Activated naive CD8-positive, alpha-beta T cell treated with anti-CD3 and anti-CD28 coated beads for 36 hours (primary cell): ENCODE measurements around the gene SORT1. TPM values are rescaled to one million over a fixed set of nuclear protein-coding genes. Genes with fewer than 3 reads are reported as not detected.
A peak's percentile ranks its signal among the peaks of the same experiment; 100 is the strongest.
"Not testable (repeated sequence)": the region's sequence is repeated elsewhere in the genome, so short reads cannot be mapped to it uniquely, and the experiment has no call there.

ENCODE experiments used
- DNase-seq: peaks from one replicate; pipeline ENCODE4 v3.0.0; 2021
- H3K27ac Mint-ChIP-seq: one replicate; pipeline ENCODE4 v1.8.0; 2022; ENCODE audit warnings: mild to moderate bottlenecking, moderate library complexity, mixed read lengths
- H3K27me3 Mint-ChIP-seq: one replicate; pipeline ENCODE4 v1.8.0; 2022; ENCODE audit warnings: mild to moderate bottlenecking, mixed read lengths
- H3K36me3 Mint-ChIP-seq: one replicate; pipeline ENCODE4 v1.8.0; 2021; ENCODE audit warnings: mild to moderate bottlenecking, mixed read lengths
- H3K4me1 Mint-ChIP-seq: one replicate; pipeline ENCODE4 v1.8.0; 2021; ENCODE audit warnings: mixed read lengths
- H3K4me3 Mint-ChIP-seq: one replicate; pipeline ENCODE4 v1.8.0; 2022; ENCODE audit warnings: mild to moderate bottlenecking, moderate library complexity, mixed read lengths
- H3K9me3 Mint-ChIP-seq: one replicate; pipeline ENCODE4 v1.8.0; 2022; ENCODE audit warnings: mixed read lengths
- total RNA-seq, 2 experiments: library from RNA; stranded (reverse); gene quantifications; one replicate each; pipeline ENCODE4 v1.2.3, GENCODE V29; 2021

The SORT1 gene
- total RNA-seq, 2 experiments from 2014 or later, result 5.6 to 6.6 TPM

DNA sequence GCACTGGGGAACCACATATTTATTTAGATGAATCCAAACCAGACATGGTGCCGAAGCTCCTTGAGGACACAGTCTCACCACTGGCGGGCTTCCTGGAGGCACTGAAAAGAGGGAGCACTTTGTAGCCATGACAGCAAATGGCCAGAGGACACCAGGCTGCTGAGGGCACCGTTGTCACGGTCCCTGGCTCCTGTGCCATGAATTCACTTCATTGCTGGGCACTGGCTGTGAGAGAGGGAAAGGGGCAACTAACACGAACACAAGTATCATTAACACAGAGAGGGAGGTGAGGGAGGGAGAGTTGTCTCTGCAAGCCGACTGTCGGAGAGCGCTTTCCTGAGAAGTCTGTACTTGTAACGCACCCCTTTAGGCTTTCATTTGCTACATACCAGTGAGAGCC lies 105.4 kb downstream of the SORT1 start:
- Mint-ChIP-seq H3K27me3 (peaks cover 13% of the 10 kb centered on the region), H3K27ac (no peak overlapping the region), H3K36me3 (no peaks in the 10 kb centered on the region), H3K4me3 (no peak overlapping the region), H3K4me1 (no peaks in the 10 kb centered on the region), H3K9me3 (no peaks in the 10 kb centered on the region)
- DNase-seq, result no peak

- Mint-ChIP-seq H3K36me3 (no peaks in the 10 kb centered on the region), H3K4me3 (no peak overlapping the region), H3K27ac (no peak overlapping the region), H3K9me3 (no peaks in the 10 kb centered on the region), H3K4me1 (no peaks in the 10 kb centered on the region), H3K27me3 (peaks cover 12% of the 10 kb centered on the region)
- no peak for DNase-seq
These were observed 106.7 kb downstream of the SORT1 start for GRCh38 chr1:109290998-109291397.

GRCh38 chr1:109290137-109290536 lies 107.6 kb downstream of the SORT1 start:
- Mint-ChIP-seq H3K4me1 (no peaks in the 10 kb centered on the region), H3K36me3 (no peaks in the 10 kb centered on the region), H3K27me3 (peaks cover 8% of the 10 kb centered on the region), H3K27ac (no peak overlapping the region), H3K4me3 (no peak overlapping the region), H3K9me3 (no peaks in the 10 kb centered on the region)
- no peak for DNase-seq

DNA sequence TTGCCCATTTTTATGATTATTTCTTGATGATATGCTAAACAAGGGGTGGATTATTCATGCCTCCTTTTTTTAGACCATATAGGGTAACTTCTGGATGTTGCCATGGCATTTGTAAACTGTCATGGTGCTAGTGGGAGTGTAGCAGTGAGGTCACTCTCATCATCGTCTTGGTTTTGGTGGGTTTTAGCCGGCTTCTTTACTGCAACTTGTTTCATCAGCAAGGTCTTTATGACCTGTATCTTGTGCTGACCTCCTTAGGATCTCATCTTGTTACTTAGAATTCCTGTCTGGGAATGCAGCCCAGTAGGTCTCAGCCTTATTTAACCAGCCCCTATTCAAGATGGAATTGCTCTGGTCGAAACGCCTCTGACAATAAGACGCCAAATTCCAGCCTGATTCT lies 111.0 kb downstream of the SORT1 start:
- not testable (repeated sequence) for H3K27ac Mint-ChIP-seq, H3K36me3 Mint-ChIP-seq, H3K27me3 Mint-ChIP-seq, DNase-seq, H3K9me3 Mint-ChIP-seq, H3K4me3 Mint-ChIP-seq
- peaks cover 13% of the 10 kb centered on the region for H3K4me1 Mint-ChIP-seq

DNA sequence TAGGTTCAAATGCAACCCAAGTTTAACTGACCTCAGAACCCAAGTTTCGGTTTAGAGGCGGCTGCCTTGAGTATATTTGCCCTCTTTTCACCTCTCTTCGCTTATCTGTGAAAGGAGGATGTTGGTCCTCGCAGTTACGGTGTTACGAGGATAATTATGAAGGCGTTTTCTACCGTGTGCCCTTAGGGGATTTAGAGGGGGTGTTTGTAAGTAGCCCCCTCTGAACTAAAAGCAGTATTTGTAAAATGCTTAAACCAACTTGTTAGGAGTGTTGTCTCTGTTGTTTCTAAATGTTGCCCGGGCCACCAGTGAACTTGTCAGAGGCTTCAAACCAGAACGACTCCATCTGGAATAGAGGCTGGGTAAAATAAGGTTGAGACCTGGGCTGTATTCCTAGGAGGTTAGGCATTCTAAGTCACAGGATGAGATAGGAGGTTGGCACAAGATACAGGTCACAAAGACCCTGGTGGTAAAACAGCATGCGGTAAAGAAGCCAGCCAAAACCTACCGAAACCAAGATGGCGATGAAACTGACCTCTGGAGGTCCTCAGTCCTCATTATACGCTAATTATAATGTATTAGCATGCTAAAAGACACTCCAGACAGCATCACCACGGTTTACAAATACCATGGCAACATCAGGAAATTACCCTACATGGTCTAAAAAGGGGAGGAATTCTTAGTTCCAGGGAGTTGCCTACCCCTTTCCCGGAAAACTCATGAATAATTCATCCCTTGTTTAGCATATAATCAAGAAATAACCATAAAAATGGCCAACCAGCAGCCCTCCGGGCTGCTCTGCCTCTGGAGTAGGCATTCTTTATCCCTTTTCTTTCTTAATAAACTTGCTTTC lies 113.7 kb downstream of the SORT1 start:
- H3K36me3 Mint-ChIP-seq, result peaks cover 1% of the 10 kb centered on the region
- H3K9me3 Mint-ChIP-seq, result no peaks in the 10 kb centered on the region
- H3K4me3 Mint-ChIP-seq, result peak overlapping the region; percentile 100
- peaks cover 13% of the 10 kb centered on the region for H3K4me1 Mint-ChIP-seq
- H3K27ac Mint-ChIP-seq, result peak overlapping the region; percentile 93
- H3K27me3 Mint-ChIP-seq, result peaks cover 4% of the 10 kb centered on the region
- no peak for DNase-seq

GRCh38 chr1:109282952-109283747 lies 114.6 kb downstream of the SORT1 start, which contains the start of gene PSRC1:
Gene PSRC1, minus strand, starts transcription at chr1:109283145.
- H3K4me1 Mint-ChIP-seq, result peaks cover 13% of the 10 kb centered on the region
- DNase-seq, result peak; percentile 89
- H3K27ac Mint-ChIP-seq, result peak within 1 kb of the TSS; percentile 93
- H3K4me3 Mint-ChIP-seq, result peak within 1 kb of the TSS; percentile 100
- no peaks in the 10 kb centered on the region for H3K27me3 Mint-ChIP-seq
- no peaks in the 10 kb centered on the region for H3K9me3 Mint-ChIP-seq
- peaks cover 1% of the 10 kb centered on the region for H3K36me3 Mint-ChIP-seq

DNA sequence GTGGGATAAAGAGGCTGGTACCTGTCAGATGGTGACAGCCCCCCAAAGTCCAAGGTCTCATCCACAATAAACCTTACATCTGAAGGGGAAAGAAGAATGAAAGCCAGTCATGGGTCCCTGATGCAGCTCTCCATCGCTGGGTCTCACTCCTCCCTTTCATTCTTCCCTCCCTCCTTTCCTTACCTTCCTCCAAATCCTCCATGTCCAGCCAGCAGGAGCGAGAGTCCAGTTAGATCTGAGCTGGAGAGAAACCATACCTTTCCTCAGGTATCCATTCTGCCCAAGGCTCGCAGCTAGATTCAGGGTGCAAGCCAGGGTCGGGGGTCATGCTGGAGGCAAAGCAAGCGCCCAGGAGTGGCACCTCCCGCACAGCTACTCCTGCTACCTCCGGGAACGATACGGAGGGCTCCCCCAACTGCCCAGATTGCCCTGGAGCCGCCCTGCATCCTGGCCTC lies 115.2 kb downstream of the SORT1 start:
- Mint-ChIP-seq H3K9me3 (no peaks in the 10 kb centered on the region), H3K27ac (peak overlapping the region; percentile 93), H3K4me3 (peak overlapping the region; percentile 100), H3K4me1 (peaks cover 13% of the 10 kb centered on the region), H3K36me3 (peaks cover 1% of the 10 kb centered on the region), H3K27me3 (no peaks in the 10 kb centered on the region)
- no peak for DNase-seq

- H3K9me3 Mint-ChIP-seq, result no peaks in the 10 kb centered on the region
- H3K4me1 Mint-ChIP-seq, result peaks cover 17% of the 10 kb centered on the region
- no peak overlapping the region for H3K27ac Mint-ChIP-seq
- H3K4me3 Mint-ChIP-seq, result peak overlapping the region; percentile 100
- H3K36me3 Mint-ChIP-seq, result peaks cover 1% of the 10 kb centered on the region
- H3K27me3 Mint-ChIP-seq, result no peaks in the 10 kb centered on the region
- DNase-seq, result no peak
These were observed 115.8 kb downstream of the SORT1 start for GRCh38 chr1:109281680-109282496.

- no peaks in the 10 kb centered on the region for H3K9me3 Mint-ChIP-seq
- no peaks in the 10 kb centered on the region for H3K27me3 Mint-ChIP-seq
- DNase-seq, result no peak
- no peak overlapping the region for H3K27ac Mint-ChIP-seq
- H3K36me3 Mint-ChIP-seq, result peaks cover 1% of the 10 kb centered on the region
- H3K4me1 Mint-ChIP-seq, result peaks cover 17% of the 10 kb centered on the region
- H3K4me3 Mint-ChIP-seq, result no peak overlapping the region
These were observed 116.9 kb downstream of the SORT1 start for GRCh38 chr1:109280862-109281261.

DNA sequence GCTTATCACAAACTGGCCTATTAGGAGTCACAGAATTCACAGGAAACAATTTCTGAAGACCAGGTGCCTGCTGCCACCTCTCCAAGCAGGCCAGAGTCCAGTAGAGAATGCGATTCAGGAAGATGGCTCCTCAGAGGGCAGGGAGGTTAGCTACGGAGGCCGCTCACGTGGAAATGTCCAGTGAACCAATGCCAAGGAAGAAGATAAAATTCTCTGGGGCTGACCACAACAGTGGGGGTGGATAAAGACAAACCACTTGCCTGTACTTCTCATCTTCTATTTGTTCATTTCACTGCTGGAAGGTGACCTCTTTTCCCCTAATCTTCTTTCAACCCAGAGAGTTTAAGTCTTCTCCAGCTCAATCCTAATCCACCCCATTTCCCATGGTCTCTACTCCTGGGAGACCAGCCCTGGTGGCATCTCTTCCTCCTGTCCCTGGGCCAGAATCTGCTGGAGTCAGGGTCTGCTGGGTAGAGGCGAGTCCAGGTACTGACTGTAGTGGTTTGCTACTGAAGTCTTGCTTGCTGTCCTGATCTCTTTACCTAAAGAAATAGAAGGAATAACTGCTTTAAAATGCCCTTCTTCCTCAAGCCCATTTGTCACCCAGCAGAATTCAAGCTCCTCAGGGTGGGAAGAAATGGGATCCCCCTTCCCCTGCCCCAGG lies 118.0 kb downstream of the SORT1 start:
- no peaks in the 10 kb centered on the region for H3K9me3 Mint-ChIP-seq
- H3K27me3 Mint-ChIP-seq, result no peaks in the 10 kb centered on the region
- no peak overlapping the region for H3K4me3 Mint-ChIP-seq
- peaks cover 17% of the 10 kb centered on the region for H3K4me1 Mint-ChIP-seq
- H3K27ac Mint-ChIP-seq, result no peak overlapping the region
- no peak for DNase-seq
- peaks cover 1% of the 10 kb centered on the region for H3K36me3 Mint-ChIP-seq

GRCh38 chr1:109277434-109278204 lies 120.1 kb downstream of the SORT1 start:
- H3K4me3 Mint-ChIP-seq, result no peak overlapping the region
- H3K4me1 Mint-ChIP-seq, result peaks cover 12% of the 10 kb centered on the region
- peak; percentile 63 for DNase-seq
- H3K9me3 Mint-ChIP-seq, result no peaks in the 10 kb centered on the region
- no peaks in the 10 kb centered on the region for H3K27me3 Mint-ChIP-seq
- no peak overlapping the region for H3K27ac Mint-ChIP-seq
- H3K36me3 Mint-ChIP-seq, result no peaks in the 10 kb centered on the region

DNA sequence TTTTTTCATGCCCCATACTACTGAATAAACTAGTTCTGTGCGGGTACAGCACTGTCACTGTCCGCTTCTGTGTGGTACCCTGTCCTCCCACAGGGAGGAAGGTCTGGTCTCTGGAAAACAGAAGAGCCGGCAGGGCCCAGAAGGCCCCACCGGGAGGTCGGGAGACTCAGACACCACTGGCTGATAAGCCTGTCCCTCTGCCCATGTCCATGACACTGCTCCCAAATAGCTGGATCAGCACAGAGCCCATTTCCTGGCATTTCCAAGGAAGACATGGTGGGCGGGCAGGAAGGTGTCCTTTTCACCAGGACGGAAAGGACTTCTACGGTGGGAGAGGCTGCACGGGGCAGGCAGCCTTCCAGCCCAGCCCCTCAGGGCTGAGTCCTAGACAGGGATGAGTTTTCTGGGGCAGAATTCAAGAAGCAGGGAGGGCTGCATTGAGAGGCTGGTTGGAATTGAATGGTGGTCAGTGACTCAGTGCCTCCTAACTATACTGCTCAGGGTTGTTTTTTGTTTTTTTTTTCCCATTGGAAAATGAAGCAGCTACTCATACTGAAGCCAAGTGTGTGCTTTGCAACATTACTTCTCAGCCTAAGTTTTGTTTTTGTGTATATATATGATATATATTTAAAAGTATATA lies 121.9 kb downstream of the SORT1 start:
- peaks cover 7% of the 10 kb centered on the region for H3K4me1 Mint-ChIP-seq
- DNase-seq, result no peak
- no peak overlapping the region for H3K4me3 Mint-ChIP-seq
- no peak overlapping the region for H3K27ac Mint-ChIP-seq
- H3K27me3 Mint-ChIP-seq, result no peaks in the 10 kb centered on the region
- H3K36me3 Mint-ChIP-seq, result no peaks in the 10 kb centered on the region
- H3K9me3 Mint-ChIP-seq, result no peaks in the 10 kb centered on the region
